GM12872 (cell line): ENCODE data around the gene CD86.

ENCODE experiments used
- CTCF ChIP-seq: IDR thresholded peaks from 3 replicates; pipeline ENCODE4 v1.5.1; 2011; ENCODE audit warnings: low read depth, mild to moderate bottlenecking, low read length, moderate library complexity; ENCODE audit not compliant: insufficient read depth

CD86 gene

GRCh38 chr3:122060040-122060698 is 5.0 kb downstream of the CD86 start:
- TF ChIP-seq CTCF: no peak

GRCh38 chr3:122063908-122064307 is 8.7 kb downstream of the CD86 start:
- no peak for TF ChIP-seq CTCF

GRCh38 chr3:122064326-122064725 is 9.2 kb downstream of the CD86 start:
- no peak for TF ChIP-seq CTCF

GRCh38 chr3:122066331-122067213 is 11.4 kb downstream of the CD86 start:
- TF ChIP-seq CTCF: no peak

GRCh38 chr3:122067214-122067550 is 12.0 kb downstream of the CD86 start:
- TF ChIP-seq CTCF: no peak

- no peak for TF ChIP-seq CTCF
Measured at GRCh38 chr3:122067588-122068240, 12.6 kb downstream of the CD86 start.

GRCh38 chr3:122074621-122075265 is 19.6 kb downstream of the CD86 start:
- TF ChIP-seq CTCF: no peak
